ENCODE data around the gene ADARB2. TPM values are rescaled to one million over a fixed set of nuclear protein-coding genes. Genes with fewer than 3 reads are reported as not detected.

Gene ADARB2
- polyA plus RNA-seq, 1 of the 3 experiments (the other 2 are of a cell fraction), result not detected

GRCh38 chr10:1396297-1396635 lies 341.1 kb downstream of the ADARB2 start:
- H3K9me3 ChIP-seq, result no peaks in the 10 kb centered on the region
- TF ChIP-seq REST (IDR thresholded peaks at IDR 0.05; ENCODE audit: low read depth, low read length), result no peak
- TF ChIP-seq NRF1 (IDR thresholded peaks at IDR 0.05; ENCODE audit: low read depth, low read length), result no peak
- no peak for TF ChIP-seq SMC3 (IDR thresholded peaks at IDR 0.05; ENCODE audit: low read depth, low read length)
- no peak for TF ChIP-seq RCOR1 (IDR thresholded peaks at IDR 0.05; ENCODE audit: low read length)
- TF ChIP-seq TEAD4 (IDR thresholded peaks at IDR 0.05; ENCODE audit: borderline replicate concordance, insufficient read depth), result no peak
- TF ChIP-seq MAX (IDR thresholded peaks at IDR 0.05; ENCODE audit: low read depth), result no peak
- TF ChIP-seq, protein P1, sequence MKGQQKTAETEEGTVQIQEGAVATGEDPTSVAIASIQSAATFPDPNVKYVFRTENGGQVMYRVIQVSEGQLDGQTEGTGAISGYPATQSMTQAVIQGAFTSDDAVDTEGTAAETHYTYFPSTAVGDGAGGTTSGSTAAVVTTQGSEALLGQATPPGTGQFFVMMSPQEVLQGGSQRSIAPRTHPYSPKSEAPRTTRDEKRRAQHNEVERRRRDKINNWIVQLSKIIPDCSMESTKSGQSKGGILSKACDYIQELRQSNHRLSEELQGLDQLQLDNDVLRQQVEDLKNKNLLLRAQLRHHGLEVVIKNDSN (IDR thresholded peaks at IDR 0.05; ENCODE audit: borderline replicate concordance, low read depth), result no peak
- TF ChIP-seq RXRA (IDR thresholded peaks at IDR 0.05; ENCODE audit: borderline replicate concordance, low read depth), result no peak
- TF ChIP-seq POLR2AphosphoS5 (IDR thresholded peaks at IDR 0.05; ENCODE audit: low read depth, low read length), result no peak
- no peak for TF ChIP-seq EZH2phosphoT487 (IDR thresholded peaks at IDR 0.05; ENCODE audit: borderline replicate concordance, low read depth)
- TF ChIP-seq RAD21 (IDR thresholded peaks at IDR 0.05; ENCODE audit: low read length), result no peak
- TF ChIP-seq TCF12 (IDR thresholded peaks at IDR 0.05), result no peak
- no peak for TF ChIP-seq MXI1 (IDR thresholded peaks at IDR 0.05; ENCODE audit: low read depth, low read length)
- TF ChIP-seq CTCF (IDR thresholded peaks at IDR 0.05), result no peak
- no peak for TF ChIP-seq ELF1 (IDR thresholded peaks at IDR 0.05)
- no peak for TF ChIP-seq MEF2A (IDR thresholded peaks at IDR 0.05; ENCODE audit: borderline replicate concordance, low read depth)
- TF ChIP-seq GATA2 (CRISPR knock-in tag; IDR thresholded peaks at IDR 0.05), result no peak
- H3K4me3 ChIP-seq (ENCODE audit: low read depth in 2 of 2, low read length in 1 of 2), result no peak overlapping the region
- H3F3A ChIP-seq (replicated peaks; ENCODE audit: insufficient read depth), result no peaks in the 10 kb centered on the region
- H3K36me3 ChIP-seq (replicated peaks in 1 of 2; ENCODE audit: control insufficient read depth in 1 of 2, insufficient read depth in 2 of 2, low read length in 1 of 2), result no peaks in the 10 kb centered on the region
- peaks cover 0 to 25% of the 10 kb centered on the region in 2 experiments; a peak in 1 of 4 replicates for H3K4me1 ChIP-seq (ENCODE audit: control insufficient read depth in 1 of 2, insufficient read depth in 2 of 2, low read depth in 1 of 2, low read length in 1 of 2)
- no peak overlapping the region for H3K4me2 ChIP-seq
- no peaks in the 10 kb centered on the region for H3K9me2 ChIP-seq
- no peaks in the 10 kb centered on the region for H4K20me1 ChIP-seq (ENCODE audit: insufficient read depth)
- POLR2A ChIA-PET, result no interaction called here
- no peak overlapping the region for H3K9ac ChIP-seq
- H3K27me3 ChIP-seq (ENCODE audit: insufficient read depth), result no peaks in the 10 kb centered on the region
- CTCF ChIA-PET, result interaction anchor here (0.8 kb wide), 1 partner anchor 8 kb away, joined by 3 read pairs; no protein-coding TSS in a partner anchor
- no peak overlapping the region for H3K27ac ChIP-seq (ENCODE audit: low read depth in 2 of 2, low read length in 1 of 2)
- no peak for DNase-seq
- WGBS (ENCODE audit: low lambda C conversion rate), result 76% methylated on average over 20 of the region's 20 CpGs
- H3K79me2 ChIP-seq (ENCODE audit: insufficient read depth), result no peaks in the 10 kb centered on the region
- no peak overlapping the region for H2AFZ ChIP-seq (ENCODE audit: low read depth)
